K562 (cell line): ENCODE results near the gene AMIGO1. TPM values are rescaled to one million over a fixed set of nuclear protein-coding genes. Genes with fewer than 3 reads are reported as not detected.

Experiments used
- ARID3A ChIP-seq: IDR thresholded peaks from 2 replicates; pipeline ENCODE4 v1.6.1; 2012; ENCODE audit warnings: low read depth, low read length, improper control_type of control experiment, borderline replicate concordance
- BACH1 ChIP-seq: fragments of 200-800 bp; sonication (Bioruptor generic); IDR thresholded peaks from 2 replicates; pipeline ENCODE4 v1.6.1; 2016; ENCODE audit warnings: missing genetic modification characterization, missing compliant biosample characterization
- CHD4 ChIP-seq: fragments of 200-600 bp; sonication (generic); IDR thresholded peaks from 3 replicates; pipeline ENCODE4 v1.6.1; 2012; ENCODE audit warnings: low read depth, mild to moderate bottlenecking, mixed read lengths, low read length, inconsistent platforms; ENCODE audit not compliant: insufficient read depth, insufficient replicate concordance, poor library complexity, severe bottlenecking
- L3MBTL2 ChIP-seq: fragments of 450-650 bp; IDR thresholded peaks from 2 replicates; pipeline ENCODE4 v1.6.1; 2016; ENCODE audit warnings: mild to moderate bottlenecking, moderate library complexity
- LEF1 ChIP-seq: fragments of 450-650 bp; IDR thresholded peaks from 2 replicates; pipeline ENCODE4 v1.6.1; 2016; ENCODE audit warnings: mild to moderate bottlenecking
- MEF2A ChIP-seq: IDR thresholded peaks from 2 replicates; pipeline ENCODE4 v1.6.1; 2011; ENCODE audit warnings: low read depth, mild to moderate bottlenecking, low read length, moderate library complexity; ENCODE audit not compliant: control insufficient read depth
- MLX ChIP-seq, 2 experiments: fragments of 450-650 bp in 1 of 2; sonication (generic) in 1 of 2; formaldehyde crosslinking; conservative IDR thresholded peaks; 2 replicates each; pipeline versions ENCODE4 v1.4.0 to v1.8.1; 2020 to 2022; ENCODE audit warnings: mild to moderate bottlenecking in 1 of 2, missing genetic modification reagents in 1 of 2
- MNT ChIP-seq, 2 experiments: fragments of 450-650 bp; conservative IDR thresholded peaks; 2 replicates each; pipeline ENCODE4 v1.6.1; 2017; ENCODE audit warnings: mild to moderate bottlenecking in 2 of 2, moderate library complexity in 2 of 2
- MXI1 ChIP-seq: IDR thresholded peaks from 2 replicates; pipeline ENCODE4 v1.6.1; 2011; ENCODE audit warnings: low read depth, mild to moderate bottlenecking, improper control_type of control experiment, low read length
- NCOA4 ChIP-seq: fragments of 450-650 bp; IDR thresholded peaks from 2 replicates; pipeline ENCODE4 v1.6.1; 2018; ENCODE audit warnings: mild to moderate bottlenecking; ENCODE audit not compliant: partially characterized antibody
- PHB ChIP-seq: fragments of 250-450 bp; sonication (Bioruptor Pico); IDR thresholded peaks from 2 replicates; pipeline ENCODE4 v1.5.0; 2021
- RBM17 ChIP-seq: fragments of 200-400 bp; formaldehyde crosslinking; IDR thresholded peaks from 2 replicates; pipeline ENCODE4 v1.6.1; 2017; ENCODE audit warnings: low read depth, mild to moderate bottlenecking, low read length, borderline replicate concordance
- SRF ChIP-seq, 2 experiments: fragments of 250-450, 450-650 bp in 1 of 2; sonication (Bioruptor Pico) in 1 of 2; sonication (generic) in 1 of 2; formaldehyde crosslinking; IDR thresholded peaks; 2 replicates each; pipeline versions ENCODE4 v1.5.0 to v1.5.1; 2020 to 2022; ENCODE audit warnings: mild to moderate bottlenecking in 1 of 2, missing genetic modification reagents in 1 of 2
- TAL1 ChIP-seq: fragments of 450-650 bp; IDR thresholded peaks from 2 replicates; pipeline ENCODE4 v1.6.1; 2016; ENCODE audit warnings: mild to moderate bottlenecking
- TCF15 ChIP-seq: fragments of 250-450 bp; sonication (Bioruptor Pico); IDR thresholded peaks from 2 replicates; pipeline ENCODE4 v1.8.0; 2022; ENCODE audit warnings: moderate library complexity, mild to moderate bottlenecking, inconsistent platforms
- THAP12 ChIP-seq: fragments of 250-450 bp; sonication (Bioruptor Pico); IDR thresholded peaks from 2 replicates; pipeline ENCODE4 v1.9.0; 2021; ENCODE audit warnings: mild to moderate bottlenecking, inconsistent platforms
- ZFP1 ChIP-seq: fragments of 450-650 bp; formaldehyde crosslinking; IDR thresholded peaks from 2 replicates; pipeline ENCODE4 v1.4.0; 2020; ENCODE audit warnings: mild to moderate bottlenecking, mixed read lengths
- ZNF24 ChIP-seq: fragments of 450-650 bp; IDR thresholded peaks from 2 replicates; pipeline ENCODE4 v1.6.1; 2016
- ZNF263 ChIP-seq: sonication (generic); formaldehyde crosslinking; IDR thresholded peaks from 2 replicates; pipeline ENCODE4 v1.8.0; 2022; ENCODE audit warnings: mild to moderate bottlenecking, missing genetic modification reagents, borderline replicate concordance
- ZNF282 ChIP-seq: sonication (generic); formaldehyde crosslinking; IDR thresholded peaks from 2 replicates; pipeline ENCODE4 v1.8.1; 2023; ENCODE audit warnings: missing genetic modification reagents
- polyA plus RNA-seq, 8 experiments: library from polyadenylated mRNA; depleted of rRNA in 4 of 8; stranded (reverse) in 5 of 8; unstranded in 3 of 8; fragments of >200 nt; fragmentation: Nextera tagmentation in 2 of 8; fragmentation: Illumina TruSeq in 1 of 8; extraction: Ambion mirVana in 2 of 8; extraction: Trizol in 1 of 8; gene quantifications; 2 replicates each; pipeline versions ENCODE4 v1.2.1 to v1.2.3, GENCODE V29; 2011 to 2014; ENCODE audit warnings: inconsistent platforms in 1 of 8, missing spikeins in 1 of 8
- total RNA-seq, 7 experiments: library from RNA; depleted of rRNA in 6 of 7; stranded (reverse); fragments of >200 nt in 6 of 7; fragmentation: Illumina TruSeq in 2 of 7; extraction: Trizol in 2 of 7; gene quantifications; 2 replicates each; pipeline versions ENCODE4 v1.2.1 to v1.2.3, GENCODE V29; 2011 to 2021; ENCODE audit warnings: low replicate concordance in 1 of 7

The AMIGO1 gene
- total and polyA plus RNA-seq, 9 of the 15 experiments (the other 6 are each of a cell fraction or from before 2014, with no cell fraction given): 0.24 to 1.0 (median 0.54) TPM

- TF ChIP-seq ARID3A (no peak), MEF2A (no peak), THAP12 (CRISPR knock-in tag) (peak; percentile 79), MLX (CRISPR knock-in tag; conservative IDR thresholded peaks at IDR 0.05) (peak in 1 of 2 experiments; percentile 26; a peak in 1 of 4 replicates), ZNF24 (0 out of 2 replicates have a peak, but pooled peaks have one; percentile 52), PHB (CRISPR knock-in tag) (peak; percentile 91; the same call in 1 of the 2 replicates), RBM17 (no peak), L3MBTL2 (peak; percentile 75), NCOA4 (peak; percentile 48), TAL1 (no peak; the same call in 1 of the 2 replicates), CHD4 (no peak), ZNF263 (CRISPR knock-in tag) (peak; percentile 69), ZFP1 (CRISPR knock-in tag) (no peak), SRF (CRISPR knock-in tag; IDR thresholded peaks at IDR 0.05) (0 out of 4 replicates have a peak, but pooled peaks of 1 of the 2 experiments have one; percentile 62), LEF1 (peak; percentile 58; the same call in 1 of the 2 replicates), MNT (conservative IDR thresholded peaks at IDR 0.05) (peak; percentile 95 to 96), TCF15 (CRISPR knock-in tag) (no peak), ZNF282 (peak; percentile 79; the same call in 1 of the 2 replicates), MXI1 (no peak), BACH1 (tag) (no peak)
Measured at GRCh38 chr1:109483672-109484518, 25.6 kb downstream of the AMIGO1 start, which contains the start of gene ATXN7L2 (continued).
